HG02973 (cell line): ENCODE measurements around the gene STX18.
"Not testable (repeated sequence)": the region's sequence is repeated elsewhere in the genome, so short reads cannot be mapped to it uniquely, and the experiment has no call there.

Source experiments
- ATAC-seq: cut with Tn5 transposase; IDR thresholded peaks from one replicate; pipeline ENCODE4 v1.9.1; 2021; ENCODE audit warnings: moderate library complexity; ENCODE audit not compliant: unreplicated experiment

The STX18 gene

DNA sequence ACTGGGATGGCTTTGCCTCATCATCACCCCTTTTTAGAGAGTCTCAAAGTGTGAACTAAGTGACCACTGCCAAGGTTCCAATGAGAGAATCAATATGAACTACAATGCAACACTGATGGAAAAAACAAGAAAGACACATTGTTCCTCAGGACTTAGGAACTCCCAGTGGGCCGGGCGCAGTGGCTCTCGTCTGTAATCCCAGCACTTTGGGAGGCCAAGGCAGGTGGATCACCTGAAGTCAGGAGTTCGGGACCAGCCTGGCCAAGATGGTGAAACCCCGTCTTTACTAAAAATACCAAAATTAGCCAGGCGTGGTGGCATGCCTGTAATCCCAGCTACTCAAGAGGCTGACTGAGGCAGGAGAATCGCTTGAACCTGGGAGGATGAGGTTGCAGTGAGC, 119.7 kb downstream of the STX18 start:
- not testable (repeated sequence) for ATAC-seq

DNA sequence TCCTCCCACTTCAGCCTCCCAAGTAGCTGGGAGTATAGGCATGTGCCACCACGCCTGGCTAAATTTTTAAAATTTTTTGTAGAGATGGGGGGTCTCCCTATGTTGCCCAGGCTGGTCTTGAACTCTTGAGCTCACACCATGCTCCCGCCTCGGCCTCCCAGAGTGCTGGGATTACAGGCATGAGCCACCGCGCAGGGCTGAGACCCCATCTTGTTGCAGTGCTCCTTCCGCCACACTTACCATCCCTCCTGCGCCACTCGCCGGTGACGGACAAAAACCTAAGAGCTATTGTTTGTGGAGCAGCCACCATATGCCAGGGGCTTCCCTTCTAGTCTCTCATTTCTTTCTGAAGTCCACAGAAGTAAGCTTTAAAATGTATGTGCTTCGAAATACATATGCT, 120.5 kb downstream of the STX18 start:
- ATAC-seq, result no peak

DNA sequence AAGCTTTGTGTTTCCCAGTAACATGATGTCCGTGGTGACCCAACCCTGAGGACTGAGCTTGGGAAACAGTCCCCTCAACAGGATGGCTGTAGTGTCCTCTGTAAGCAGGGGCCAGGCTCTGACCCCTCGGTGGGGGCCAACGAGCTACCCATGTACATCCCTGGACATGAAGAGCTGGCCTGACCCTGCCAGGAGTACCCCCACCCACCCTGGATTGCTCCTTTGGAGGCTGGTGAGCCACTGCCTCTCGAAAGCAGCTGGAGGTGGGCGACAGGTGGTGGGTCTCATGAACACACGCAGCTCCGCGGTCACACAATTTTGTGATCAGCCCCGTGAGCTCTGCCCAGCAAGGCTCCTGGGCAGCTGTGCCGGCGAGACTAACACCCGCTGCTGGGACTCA, 121.4 kb downstream of the STX18 start:
- no peak for ATAC-seq

DNA sequence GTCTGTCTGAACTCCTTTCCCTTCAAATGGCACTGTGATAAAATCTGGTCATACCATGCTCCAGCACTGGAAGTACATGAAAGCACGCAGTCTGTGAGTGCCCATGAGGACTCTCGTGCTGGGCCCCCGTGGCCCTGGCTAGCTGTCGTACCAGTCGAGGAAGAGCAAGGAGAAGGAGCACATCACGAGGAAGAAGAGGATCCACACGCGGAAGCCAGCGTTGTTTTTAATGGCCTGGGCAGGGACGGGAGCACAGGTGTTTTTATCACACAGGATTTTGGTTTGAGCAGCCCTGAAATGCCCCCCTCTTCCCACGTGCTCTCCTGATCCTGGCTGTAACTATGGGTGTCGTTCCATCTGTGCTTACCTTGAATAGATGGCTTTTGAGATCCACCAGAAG, 122.0 kb downstream of the STX18 start:
- no peak for ATAC-seq

DNA sequence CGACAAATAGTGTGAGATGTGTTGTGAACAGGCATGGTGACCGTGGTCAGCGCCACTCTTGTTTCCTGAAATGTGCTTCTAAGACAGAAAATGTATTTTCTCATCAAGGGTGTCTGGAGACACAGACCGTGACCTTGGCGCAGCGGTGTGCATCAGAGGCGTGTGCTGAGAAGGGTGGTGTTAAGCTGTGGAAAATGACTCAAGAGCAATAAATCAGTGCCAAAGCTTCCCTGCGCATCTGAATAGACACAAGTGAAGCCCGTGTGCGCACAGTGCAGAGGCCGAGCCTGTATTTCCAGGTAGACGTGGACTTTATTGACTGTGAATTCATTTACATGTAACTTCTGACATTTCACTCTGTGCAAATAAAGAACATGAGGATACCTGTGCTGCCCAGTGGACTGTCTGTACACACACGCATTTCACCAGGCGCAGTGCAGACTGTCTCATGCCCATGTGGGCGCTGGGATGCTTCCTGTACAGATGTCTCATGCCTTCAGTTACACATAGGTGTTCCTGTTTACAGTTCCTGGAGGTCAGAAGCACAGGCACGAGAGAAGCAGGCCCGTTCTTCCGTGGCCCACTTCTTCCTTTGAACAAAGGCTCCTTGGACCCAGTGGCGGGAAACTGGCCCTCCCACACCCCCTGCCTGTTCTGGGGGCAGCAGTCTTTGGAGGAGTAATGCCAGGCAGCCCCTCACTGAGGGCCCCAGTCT, 123.0 kb downstream of the STX18 start:
- no peak for ATAC-seq

DNA sequence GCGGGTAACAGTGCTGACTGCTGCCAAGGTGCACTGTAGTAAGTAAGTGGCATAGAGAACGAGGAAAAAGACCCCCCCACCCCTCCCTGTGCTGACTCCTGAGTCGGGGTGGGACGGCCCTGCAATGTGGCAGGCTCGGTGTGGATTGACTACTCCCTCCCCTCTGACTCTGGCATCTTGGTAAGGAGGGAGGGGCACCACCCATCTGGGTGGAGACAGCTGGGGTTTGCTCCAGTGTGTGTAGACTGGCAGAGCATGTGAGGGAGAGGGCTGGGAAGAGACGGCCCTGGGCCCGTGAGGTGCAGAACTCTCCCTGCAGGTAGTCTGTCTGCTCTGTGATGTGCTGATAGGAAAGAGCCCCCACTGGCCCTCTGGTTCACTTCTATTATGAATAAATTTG, 124.0 kb downstream of the STX18 start:
- ATAC-seq, result no peak

DNA sequence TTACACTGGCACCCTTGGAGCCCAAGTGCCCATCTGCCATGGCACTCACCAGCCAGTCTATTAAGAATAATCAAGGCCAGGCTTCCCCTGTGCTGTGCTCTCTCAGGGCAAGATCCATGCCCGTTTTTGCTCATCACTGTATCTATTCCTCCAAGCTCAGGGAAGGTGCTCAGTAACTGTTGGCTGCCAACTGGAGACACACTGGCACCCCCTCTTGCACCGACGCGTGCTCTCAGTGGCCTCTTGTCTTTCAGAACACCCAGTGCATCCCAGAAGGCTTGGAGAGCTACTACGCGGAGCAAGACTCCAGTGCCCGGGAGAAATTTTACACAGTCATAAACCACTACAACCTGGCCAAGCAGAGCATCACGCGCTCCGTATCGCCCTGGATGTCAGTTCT, 124.9 kb downstream of the STX18 start:
- no peak for ATAC-seq

DNA sequence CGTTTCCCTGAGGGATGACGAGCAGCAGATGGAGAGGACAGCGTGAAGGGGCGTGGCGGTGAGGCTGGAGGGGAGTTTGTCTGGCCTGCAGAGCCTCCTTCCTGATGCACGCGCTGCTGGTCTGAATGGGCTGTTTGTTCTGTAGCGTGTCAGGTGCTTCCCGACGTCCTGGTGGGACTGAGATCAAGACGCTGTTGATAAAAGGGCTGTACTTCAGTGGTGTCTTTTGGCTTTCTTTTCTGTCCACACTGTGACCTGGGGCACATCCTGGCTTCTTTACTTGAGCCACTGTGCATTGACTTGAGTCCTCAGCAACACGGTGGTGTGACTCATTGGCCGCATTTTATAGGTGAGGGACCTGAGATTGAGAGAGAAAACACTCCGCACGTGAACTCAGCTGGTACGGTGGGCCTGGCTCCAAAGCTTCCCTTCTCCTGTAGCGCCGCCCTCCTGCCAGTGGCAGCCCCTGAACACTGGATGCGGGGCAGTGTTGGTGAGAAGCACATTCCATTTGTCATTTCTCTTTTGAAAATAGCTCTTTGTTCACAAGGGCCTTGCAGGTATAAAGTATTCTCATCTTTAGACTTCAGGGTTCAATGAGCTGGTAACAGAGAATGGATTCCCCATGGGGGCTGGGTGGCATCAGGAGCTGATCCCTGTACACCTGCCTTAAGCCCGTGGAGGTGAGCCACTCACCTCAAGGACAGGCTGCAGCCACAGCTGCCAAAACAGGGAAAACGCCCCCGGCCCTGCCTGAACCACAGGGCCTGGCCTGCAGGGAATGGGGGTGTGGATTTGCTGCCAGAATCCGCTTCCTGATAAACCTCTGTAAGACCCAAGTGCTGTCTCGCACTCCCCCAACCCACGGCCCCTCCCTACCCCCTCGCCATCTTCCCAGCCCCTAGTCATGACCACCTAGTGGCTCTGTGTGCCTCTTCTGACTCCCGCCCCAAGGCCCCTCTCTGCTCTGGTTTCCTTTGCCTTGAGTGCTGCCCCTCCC, 125.7 kb downstream of the STX18 start:
- no peak for ATAC-seq

DNA sequence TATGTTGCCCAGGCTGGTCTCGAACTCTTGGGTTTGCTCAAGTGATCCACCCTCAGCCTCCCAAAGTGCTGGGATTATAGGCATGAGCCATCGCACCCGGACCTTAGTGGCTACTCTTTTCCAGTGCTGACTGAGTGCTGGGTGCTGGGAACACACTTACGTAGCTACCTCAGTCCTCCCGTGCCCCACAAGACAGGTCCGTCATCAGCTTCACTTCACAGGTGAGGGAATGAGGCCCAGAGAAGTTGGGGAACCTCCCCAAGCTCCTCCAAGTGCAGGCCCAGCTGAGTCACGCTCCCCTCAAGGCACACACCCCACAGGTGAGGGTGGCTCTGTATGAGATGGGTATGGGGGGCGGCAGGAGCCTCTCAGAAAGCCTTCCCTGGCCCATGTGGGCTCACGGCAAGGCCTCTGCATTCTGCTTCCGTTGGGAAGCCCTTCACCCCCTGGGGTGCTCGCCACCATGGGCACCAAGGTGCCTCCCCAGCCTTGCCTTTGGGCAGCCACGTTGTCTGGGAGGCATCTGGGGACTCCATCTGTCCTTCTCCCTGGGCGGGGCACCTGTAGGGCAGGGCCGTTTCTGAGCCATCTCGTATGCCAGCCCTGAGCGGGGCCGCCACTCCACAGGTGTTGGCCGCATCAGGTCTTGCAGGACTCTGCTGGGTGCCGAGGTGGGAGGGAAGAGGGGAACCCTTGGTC, 126.6 kb downstream of the STX18 start:
- no peak for ATAC-seq

DNA sequence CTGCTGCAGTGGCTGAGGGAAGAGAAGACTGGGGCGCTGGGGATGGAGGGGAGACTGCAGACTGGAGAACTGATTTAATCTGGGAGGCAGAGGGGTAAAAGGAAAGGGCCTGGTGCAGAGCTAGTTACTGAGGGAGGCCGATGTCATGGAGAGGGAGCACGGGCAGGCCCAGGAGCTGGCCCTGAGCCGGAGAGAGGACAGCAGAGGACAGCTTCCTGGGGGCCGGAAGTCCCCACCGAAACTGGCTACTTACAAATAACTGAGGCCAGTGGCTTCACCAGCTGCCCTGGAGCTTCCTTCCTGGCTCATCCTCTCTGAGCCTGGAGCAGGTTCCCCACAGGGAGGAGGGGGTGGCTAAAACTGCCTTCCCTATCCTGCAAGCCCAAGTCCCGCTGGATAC, 128.0 kb downstream of the STX18 start:
- ATAC-seq, result no peak

DNA sequence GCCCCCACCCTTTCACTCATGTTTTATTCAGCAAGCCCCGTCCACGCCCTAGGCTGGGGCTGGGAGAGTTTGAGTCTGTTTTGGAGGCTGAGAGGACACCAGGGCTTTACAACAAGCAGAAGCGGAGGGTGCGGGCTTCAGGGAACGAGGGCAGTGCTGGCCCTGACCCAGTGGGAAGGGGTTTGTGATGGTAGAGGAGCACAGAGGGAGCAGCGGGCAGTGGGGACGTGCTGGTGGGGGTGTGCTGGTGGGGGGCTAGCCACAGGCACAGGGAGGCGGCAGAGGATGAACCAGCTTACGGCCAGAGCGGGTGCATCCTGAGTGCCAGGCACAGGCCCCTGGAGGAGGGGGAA, 128.5 kb downstream of the STX18 start:
- ATAC-seq, result no peak

DNA sequence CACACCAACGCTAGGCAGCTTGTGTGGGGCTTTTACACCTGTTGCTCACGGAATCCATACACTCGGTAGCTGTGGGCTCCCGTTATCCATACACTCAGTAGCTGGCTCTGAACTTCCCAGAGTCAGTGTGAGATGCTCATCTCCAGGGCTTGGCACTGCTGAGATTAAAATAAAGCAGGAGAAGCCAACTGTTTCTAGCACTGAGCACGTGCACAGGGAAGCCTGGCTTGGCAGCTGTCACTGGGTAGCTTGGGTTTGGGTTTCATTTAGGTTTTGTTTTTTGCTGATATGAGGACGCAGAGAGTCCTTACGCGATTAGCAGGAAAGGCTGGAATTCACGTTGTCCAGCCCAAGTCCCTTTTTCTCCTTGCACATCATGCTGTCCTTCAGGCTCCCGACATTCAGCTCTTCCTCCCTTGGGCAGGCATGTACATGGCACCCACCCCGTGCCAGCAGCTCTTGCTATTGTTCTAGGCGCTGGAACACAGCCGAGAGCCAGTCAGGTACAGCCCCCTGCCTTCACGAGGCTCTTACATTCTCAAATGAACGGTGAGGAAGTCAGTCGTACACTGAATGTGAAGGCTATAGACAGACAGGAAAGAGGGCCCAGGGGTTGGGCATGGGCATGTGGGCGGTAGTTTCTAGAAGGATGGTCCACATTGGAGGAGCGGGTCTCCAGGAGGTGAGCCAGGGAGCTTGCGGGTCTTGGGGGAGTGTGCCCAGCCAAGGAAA, 129.0 kb downstream of the STX18 start:
- ATAC-seq, result no peak

DNA sequence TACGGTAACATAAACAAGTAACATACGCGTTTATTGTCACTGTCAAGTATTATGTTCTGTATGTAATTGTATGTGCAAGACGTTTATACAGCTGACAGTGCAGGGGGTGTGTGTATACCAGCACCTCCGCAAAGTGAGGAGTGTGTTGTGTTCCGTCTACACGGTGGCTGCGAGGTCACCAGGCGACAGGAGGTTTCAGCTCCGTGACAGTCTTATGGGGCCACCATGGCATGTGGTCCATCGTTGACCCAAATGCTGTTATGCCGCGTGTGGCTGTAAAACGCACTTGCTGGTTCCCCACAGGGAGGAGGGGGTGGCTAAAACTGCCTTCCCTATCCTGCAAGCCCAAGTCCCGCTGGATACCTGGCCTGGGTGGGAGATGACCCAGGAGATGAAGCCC, 129.9 kb downstream of the STX18 start:
- ATAC-seq, result no peak

DNA sequence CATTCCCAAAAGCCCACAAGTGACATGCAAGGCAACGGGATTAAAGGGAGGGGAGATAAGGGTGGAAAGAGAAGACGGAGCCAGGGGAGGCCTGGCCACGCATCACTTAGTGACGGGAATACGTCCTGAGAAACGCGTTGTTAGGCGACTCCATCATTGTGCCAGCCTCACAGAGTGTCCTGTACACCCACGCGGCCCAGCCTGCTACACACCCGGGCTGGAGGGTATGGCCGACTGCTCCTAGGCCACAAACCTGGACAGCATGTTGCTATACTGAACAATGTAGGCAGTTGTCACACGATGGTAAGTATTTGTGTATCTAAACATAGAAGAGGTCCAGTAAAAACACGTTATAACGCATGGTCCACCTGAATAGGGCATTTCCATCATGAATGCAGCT, 131.6 kb downstream of the STX18 start:
- no peak for ATAC-seq

DNA sequence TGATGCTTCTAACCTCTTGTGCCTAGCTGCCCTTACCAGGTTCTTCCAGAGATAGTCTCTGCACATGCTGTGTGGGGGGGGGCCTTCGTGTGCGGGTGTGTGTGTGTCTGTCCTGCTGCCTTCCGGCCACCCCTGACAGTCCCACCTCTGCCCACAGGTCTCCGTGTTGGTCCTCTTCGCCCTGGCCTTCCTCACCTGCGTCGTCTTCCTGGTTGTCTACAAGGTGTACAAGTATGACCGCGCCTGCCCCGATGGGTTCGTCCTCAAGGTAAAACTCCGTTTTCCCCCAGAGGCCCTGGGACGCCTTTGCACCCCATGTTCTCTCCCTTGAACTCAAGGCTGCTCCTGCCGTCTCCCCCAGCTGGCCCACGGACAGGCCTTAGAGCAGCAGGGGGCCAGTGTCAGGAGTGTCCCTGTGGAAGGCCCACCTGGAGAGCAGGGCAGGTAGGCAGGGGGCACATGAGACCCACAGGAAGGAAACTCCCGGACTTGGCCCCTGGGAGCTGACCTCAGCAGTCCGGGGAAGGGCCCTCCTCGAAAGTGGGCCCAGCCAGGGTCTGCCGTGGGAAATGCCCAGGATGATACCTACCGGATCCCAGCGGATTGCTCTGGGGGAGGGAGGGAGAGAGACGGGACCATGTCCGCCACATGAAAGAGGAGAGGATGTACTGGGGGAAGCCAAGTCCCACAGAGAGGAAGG, 132.3 kb downstream of the STX18 start:
- ATAC-seq, result no peak

DNA sequence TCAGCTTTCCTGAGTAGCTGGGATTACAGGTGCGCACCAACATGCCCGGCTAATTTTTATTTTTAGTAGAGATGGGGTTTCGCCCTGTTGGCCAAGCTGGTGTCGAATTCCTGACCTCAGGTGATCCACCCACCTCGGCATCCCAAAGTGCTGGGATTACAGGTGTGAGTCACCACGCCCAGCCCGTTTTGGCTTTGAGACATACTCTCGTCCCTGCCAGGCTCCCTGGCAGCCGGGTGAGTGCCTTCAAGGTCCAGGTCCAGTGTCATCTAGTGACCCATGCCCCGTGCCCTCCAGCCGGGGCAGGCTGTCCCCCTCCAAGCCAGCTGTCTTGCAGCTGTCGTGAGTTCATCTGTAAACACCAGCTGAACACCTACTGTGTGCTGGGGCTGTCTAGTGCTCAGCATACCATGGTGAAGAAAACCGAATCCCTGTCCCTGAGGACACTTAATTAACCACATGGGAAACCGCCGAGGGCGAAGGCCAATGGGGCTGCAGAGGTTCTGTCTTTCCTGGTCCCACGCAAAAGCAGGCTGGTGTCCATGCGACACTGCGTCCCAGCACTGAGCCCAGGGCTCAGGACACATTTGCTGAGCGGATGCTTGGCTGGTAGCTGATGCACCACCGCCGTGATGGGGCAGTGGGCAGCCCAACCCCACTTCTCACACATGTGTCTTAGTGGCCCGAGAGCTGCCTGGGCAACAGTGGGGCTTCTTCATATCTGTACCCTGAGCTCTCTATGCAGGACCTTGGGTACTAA, 133.1 kb downstream of the STX18 start:
- no peak for ATAC-seq

DNA sequence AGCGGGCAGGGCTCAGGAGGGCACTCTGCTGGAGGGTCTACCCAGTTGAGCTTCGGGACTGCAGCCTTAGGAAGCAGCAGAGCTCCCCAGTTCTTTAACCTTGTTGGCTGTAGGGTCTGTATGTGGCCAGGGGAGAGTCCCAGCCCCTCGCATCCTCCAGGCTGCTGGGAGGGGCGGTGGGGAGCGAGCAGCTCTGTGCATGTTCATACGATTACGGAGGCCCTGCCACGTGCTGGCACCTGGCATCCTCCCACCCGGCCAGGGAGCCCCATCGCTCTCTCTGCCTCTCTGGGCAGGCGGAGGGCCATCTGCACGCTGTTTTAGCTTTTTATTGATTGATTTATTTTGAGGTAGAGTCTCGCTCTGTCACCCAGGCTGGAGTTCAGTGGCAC, 133.7 kb downstream of the STX18 start:
- ATAC-seq, result no peak

DNA sequence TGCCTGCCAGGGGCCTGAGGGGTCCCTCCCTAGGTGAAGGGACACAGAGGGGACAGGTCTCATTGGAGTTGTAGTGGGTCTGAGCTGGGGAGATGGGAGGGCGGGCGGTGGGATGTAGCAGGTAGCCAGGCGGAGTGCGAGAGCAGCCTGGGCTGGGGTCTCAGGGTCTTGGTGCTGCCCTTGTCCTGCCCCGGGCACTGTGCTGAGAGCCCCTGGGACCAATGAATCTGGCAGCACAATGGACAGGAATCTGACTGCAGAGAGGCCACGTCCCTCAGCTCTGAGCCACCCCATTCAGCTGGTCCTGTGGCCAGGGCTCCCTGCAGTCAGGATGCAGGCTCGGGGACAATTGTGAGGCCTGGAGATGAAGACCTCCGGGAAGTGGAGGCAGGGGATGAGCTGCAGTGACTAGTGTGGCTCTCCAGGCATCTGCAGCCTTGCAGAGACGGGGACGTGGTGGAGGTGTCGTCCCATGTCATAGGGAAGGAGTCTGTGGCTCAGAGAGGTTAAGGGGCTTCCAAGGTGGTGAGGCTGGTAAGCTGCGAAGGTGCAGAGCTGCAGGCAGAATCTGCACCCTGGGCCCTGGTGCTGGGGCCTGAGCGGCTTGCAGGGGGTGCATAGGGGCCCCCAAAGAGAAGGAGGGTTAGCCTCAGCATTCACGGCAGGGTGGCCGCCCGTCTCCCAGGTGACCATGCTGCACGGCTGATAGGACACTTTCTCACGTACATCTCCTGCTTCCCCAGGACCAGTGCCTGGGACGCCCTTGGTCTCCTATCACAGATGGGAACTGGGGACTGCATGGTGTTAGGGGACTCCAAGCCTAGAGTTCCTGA, 134.3 kb downstream of the STX18 start:
- no peak for ATAC-seq
